Retina (tissue), 1 donor: ENCODE measurements around the gene CYB561A3.

ENCODE experiments used
- DNase-seq: peaks from one replicate; pipeline ENCODE4 v3.0.0-alpha.2; 2016

The CYB561A3 gene

DNA sequence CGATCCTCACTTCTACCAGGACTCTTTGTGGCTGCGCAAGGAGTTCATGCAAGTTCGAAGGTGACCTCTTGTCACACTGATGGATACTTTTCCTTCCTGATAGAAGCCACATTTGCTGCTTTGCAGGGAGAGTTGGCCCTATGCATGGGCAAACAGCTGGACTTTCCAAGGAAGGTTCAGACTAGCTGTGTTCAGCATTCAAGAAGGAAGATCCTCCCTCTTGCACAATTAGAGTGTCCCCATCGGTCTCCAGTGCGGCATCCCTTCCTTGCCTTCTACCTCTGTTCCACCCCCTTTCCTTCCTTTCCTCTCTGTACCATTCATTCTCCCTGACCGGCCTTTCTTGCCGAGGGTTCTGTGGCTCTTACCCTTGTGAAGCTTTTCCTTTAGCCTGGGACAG, 7.0 kb upstream of the CYB561A3 start:
- no peak for DNase-seq

DNA sequence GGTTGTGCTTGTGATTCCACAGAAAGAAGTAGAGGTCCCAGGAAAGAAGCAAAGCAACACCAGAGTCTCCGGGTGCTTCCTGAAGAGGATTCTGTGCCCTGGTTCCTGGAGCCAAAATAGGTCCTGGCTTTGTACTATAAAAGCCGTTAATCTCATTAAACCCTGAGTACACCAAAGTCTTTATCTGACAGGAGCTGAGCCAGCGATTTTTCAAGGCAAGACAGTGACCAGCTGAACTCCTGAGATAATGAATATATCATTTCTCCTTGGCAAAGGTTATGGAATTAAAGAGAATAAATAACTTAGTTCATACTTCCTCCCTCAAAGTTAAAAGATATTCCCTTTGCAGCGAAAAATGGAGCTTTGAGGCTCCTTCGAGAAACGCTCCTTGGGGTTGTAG, 5.7 kb upstream of the CYB561A3 start:
- no peak for DNase-seq

DNA sequence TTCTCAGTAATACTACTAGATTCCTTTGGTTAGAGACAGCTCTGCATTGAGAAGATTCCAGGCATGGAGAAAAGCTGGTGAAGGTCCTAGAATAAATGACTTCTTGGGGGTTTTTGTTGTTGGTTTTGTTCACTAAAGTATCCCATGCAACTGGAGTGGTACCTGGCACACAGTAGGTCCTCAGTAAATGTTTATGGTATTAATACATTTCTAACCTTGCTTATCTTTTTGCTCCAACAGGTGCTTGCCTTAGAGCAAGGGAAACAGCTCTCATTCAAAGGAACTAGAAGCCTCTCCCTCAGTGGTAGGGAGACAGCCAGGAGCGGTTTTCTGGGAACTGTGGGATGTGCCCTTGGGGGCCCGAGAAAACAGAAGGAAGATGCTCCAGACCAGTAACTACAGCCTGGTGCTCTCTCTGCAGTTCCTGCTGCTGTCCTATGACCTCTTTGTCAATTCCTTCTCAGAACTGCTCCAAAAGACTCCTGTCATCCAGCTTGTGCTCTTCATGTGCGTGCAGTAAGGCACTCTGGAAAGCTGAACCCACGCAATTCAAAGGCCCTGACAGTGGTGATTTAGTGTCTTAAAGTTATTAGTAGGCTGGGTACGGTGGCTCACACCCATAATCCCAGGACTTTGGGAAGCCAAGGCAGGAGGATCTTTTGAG, 2.5 kb upstream of the CYB561A3 start:
- DNase-seq = no peak

DNA sequence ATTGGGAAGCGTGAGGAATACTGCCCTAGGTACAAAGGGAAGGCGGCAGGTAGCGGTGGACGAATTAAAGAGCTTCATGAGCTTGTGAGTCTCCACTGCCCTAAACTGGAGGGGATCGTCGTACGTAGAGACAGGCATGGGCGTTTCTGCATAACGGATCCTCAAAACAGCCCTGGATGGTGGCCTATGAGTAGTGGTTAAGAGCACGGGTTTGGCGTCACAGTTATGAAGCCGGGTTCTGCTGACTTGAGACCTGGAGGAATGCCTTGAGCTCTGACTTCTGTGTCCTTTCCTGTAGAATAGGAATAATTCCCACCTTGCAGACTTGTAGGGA, 827 bp upstream of the CYB561A3 start:
- DNase-seq = no peak

DNA sequence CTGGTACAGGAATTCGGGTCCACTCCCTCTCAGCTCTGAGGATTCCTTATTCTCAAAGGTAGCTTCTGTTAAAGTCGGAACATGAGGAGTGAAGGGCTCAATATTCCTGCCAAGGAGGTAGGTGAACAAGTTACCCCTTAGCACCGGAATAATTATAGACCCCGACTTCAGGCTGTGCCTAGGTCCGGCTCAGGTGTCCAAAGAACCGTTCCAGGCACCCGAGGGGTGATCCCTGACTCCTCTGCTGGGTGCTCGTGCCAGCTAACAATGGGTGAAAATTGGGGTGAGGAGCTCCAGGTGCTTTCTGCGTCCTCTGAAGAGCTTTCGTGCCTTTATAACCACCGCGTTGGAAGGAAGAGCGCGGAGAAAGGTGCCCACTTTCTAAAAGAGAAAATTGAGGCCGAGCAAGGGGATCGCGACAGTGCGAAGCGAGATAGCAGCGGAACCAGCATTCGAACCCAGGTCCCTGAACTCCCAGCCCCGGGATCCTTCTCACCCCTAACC, 393 bp downstream of the CYB561A3 start:
- no peak for DNase-seq

DNA sequence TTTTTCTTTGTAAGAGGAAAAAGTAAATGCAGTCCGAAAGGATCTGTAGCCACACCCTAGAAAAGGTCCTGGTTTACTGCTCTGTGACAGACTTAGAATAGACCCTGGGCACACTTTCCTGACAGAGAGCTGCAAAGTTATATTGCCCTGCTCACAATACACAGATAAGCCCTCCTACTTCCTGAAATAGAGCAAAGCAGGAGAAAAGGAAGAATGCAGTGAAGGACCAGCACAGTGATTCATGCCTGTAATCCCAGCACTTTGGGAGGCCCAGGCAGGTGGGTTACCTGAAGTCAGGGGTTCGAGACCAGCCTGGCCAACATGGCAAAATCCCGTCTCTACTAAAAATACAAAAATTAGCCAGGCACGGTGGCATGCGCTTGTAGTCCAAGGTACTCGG, 2.2 kb downstream of the CYB561A3 start:
- DNase-seq = no peak

DNA sequence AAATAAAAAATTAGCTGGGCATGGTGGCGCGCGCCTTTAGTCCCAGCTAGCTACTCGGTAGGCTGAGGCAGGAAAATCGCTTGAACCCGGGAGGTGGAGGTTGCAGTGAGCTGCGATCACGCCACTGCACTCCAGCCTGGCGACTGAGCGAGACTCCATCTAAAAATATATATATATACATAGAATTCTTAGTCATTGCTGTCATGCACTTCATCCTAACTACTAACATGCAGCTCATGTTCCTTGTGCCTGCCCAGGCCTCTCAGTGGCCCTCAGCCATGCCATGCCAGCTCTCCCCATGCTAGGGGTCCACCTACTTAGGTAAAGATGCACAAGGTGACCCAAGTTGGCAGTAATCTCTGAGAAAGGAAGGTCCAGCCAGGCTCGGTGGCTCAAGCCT, 3.1 kb downstream of the CYB561A3 start:
- DNase-seq = no peak

DNA sequence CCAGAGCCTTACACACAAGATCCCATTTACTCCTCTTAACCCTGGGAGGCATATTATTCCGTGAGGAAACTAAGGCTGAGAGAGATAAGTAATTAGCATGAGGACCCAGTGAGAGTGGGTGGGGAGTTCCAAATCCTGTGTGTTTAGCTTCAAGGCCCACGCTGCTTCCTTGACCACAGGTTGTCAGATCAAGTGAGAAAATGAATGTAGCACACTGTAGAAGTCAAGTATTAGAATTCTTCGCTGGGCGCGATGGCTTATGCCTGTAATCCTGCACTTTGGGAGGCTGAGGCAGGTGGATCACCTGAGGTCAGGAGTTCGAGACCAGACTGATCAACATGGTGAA, 3.8 kb downstream of the CYB561A3 start:
- no peak for DNase-seq

DNA sequence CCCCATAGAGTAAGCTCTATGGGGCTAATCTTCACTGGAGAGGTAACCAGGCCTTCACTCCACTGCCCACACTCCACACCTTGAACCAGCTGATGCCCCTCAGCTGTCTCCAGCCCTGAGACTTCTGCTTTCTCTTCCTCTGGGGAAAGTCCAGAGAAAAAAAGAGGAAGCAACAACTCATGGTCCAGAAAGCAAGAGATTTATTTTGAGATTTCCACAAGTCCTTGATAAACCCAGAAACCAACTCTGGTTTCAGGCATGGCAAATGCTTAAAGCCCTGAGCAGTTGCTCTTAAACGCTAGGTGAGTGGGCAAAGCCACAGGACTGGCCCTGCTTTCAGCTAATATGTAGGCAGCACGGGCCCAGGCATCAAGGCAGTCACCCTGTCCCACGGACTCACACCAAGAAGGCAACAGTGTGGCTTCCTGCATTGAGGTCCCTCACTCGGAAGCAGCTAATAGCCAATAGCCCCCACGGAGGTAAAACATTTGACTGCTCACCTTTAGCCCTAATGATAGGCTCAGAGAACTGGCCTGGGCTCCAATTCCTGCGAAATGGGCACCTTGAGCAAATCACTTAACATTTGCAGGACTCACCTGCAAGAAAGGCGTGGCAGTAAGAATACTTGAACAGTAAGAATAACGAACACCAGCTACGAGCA, 4.3 kb downstream of the CYB561A3 start:
- no peak for DNase-seq

DNA sequence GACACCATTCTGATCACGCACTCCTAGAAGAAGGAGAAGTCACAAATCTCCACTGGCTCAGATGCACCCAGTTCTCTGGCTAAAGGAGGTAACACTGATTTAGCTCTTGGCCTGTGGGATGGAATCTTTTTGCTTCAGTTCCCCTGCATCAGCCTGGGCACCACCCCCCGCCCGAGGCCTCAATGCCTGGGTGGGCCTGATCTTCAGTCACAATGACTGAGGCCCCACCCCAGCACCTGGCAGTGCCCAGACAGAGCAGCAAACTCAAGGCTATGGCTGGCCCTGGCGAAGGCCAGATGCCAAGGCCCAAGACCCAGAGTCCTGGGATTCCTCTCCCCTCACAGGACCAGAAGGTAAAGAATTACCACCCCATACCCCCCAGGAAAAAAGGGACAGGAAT, 5.0 kb downstream of the CYB561A3 start:
- DNase-seq = no peak

DNA sequence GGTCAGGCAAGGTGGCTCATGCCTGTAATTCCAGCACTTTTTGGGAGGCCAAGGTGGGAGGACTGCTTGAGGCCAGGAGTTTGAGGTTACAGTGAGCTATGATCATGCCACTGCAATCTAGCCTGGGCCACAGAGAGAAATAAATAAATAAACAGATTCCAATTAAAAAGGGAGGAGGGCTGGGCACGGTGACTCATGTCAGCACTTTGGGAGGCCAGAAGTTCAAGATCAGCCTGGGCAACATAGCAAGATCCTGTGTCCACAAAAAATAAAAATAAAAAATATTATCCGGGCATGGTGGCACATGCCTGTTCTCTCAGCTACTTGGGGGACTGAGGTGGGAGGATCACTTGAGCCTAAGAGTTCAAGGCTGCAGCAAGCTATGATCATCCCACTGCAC, 7.5 kb downstream of the CYB561A3 start:
- DNase-seq = no peak

DNA sequence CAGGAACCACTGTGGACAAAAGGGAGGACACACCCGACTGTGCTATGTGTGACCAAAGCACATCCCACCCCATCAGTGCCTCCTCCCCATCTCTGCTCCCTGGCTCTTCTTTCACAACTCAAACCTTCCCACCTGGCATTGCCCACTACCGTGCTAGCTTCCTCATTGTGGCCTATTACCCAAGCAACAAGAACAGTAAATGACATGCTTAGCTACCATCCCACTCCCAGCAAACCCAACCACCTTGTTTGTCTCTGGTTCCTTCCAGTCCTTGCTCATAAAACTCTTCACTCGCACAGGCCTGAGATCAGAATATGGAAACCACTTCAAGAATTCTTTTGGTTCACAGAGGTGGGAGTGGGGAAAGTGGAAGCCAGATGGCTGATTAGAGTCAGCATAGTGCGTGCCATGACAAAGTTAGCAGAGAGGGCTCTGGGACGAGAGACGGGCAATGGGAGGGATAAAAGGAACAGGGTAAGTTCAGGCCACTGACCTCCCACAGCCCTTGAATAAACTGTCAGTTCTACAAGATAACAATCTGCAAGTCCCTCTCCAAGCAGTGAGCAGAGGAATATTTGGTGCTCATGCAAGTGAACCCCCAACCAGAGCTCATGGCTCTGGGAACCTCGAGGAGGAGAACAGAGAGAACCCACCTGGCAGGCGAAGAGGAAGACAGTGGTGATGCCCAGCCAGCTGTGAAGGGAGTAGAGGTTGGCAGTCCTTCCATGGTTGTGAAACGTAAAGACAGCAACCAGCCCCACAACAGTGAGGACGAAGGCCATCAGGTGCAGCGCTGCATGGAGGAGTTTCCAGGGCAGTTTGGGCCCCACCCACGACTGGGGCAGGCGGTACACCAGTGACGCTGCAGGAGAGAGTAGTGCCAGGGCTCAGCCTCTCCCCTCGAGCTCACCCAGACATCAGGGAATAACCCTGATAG, 8.3 kb downstream of the CYB561A3 start:
- DNase-seq = no peak

DNA sequence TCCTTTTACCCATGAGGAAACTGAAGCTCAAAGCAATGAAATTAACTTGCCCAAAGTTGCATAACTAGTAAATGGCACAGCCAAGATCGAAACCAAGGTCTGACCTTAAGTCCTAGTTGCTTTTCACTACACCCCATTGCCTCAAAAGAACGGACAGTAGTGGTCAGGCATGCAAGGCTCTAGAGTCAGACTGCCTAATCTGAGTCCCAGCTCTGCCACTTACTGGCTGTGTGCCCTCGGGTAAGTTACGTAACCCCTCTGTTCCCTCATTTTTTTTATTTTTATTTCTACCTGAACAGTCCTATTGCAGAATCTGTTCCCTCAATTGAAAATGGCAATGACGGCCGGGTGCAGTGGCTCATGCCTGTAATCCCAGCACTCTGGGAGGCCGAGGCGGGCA, 9.6 kb downstream of the CYB561A3 start:
- DNase-seq = no peak

DNA sequence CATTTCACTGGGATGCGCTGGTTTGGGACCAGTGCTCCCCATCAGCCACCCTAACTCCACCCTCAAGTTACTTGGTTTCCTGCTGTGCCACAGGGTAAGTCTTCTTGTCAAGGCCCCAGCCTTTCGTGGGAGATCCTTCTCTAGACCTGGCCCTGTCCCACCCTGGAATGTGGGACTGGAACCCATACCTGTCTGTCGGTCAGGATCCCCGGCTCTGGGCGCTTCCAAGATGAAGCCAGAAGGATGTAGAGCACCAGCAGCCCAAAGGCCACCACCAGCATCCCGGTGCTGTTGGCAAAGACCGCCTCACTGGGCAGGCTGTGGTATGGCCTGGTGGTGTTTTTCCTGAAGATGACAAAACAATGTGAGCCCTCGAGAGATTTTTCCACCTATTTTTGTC, 10.9 kb downstream of the CYB561A3 start:
- DNase-seq = no peak

DNA sequence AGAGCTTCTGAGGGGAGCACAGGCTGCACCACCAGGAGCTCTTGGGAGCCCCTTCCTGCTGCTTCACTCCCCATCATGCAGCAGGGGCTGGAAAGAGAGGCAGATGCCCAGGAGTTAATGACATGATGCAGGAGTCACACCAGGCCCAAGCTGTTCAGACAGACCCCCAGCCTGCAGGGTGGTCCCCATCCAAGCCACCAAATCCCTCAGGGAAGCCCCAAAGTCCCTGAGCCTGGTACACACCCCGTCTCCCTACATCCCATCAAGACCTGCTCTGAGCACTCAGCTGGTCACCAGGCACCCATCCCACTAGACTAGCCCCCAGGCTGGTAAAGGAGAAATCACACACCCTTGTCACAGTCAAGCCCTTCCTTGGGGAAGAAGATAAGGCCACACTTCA, 11.3 kb downstream of the CYB561A3 start:
- DNase-seq = no peak

DNA sequence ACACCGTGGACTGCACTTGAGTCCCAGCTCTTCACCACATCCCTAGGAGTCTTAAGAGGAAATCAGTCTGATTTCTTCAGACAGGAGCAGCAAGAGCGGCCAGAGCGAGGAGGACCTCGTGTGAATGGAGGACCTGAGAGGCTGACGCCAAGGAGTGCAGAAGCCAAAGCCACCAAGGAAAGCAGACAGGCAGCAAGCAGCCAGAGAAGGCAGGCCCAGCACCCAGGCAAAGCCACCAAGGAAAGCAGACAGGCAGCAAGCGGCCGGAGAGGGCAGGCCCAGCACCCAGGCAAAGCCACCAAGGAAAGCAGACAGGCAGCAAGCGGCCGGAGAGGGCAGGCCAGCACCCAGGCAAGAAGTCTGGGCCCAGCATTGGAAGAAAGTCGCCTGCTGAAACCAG, 11.8 kb downstream of the CYB561A3 start:
- no peak for DNase-seq

DNA sequence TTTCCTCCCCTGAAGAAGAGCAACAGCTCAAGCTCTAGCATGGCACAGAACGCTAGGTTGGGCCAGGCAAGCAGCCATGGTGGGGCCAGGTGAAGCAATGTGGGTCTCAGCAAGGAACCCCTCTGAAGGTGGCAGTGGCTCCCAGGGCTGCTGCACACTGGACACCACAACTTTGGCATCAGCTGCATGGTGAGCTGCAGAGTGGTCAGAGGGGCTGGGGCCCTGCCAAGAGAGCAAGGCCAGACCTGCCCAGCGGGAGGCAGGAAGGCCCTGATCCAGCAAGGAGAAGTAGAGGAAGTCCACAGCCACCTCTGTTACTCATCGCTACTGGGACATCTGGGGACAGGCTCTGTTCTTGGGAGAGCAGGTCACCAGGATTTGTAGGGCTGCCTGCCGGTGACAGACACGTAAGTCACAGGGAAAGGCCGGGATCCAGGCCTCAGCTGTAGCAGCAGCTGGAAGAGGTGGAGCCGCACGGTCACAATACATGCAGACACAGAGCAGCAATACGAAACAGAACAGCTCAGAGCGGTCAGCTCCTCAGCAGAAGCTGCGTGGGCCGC, 12.4 kb downstream of the CYB561A3 start:
- DNase-seq = no peak

DNA sequence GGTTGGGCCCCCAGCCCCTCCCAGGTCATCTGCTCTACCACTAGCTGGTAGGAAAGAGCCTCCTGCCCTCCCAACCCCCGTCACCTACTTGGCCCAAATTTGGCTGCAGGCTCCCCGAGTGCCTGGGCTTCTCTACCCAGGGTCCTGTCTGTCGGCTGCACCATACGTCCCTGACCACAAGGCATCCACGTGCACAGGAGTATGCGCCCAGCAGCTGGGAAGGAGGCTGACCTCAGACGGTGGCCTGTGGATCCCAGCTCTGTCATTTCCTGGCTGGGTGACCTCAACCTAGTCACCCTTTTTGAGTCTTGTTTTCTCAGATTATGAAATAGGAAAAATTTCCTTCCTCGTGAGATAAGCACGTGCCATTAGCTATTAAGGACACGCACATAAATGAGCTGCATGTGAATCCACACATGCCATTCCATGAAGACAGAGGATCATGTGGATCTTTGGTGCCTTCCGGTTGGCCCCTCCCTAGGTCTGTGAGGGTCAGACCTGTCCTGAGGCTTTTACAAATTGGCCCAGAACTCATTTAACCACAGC, 13.7 kb downstream of the CYB561A3 start:
- DNase-seq = no peak

DNA sequence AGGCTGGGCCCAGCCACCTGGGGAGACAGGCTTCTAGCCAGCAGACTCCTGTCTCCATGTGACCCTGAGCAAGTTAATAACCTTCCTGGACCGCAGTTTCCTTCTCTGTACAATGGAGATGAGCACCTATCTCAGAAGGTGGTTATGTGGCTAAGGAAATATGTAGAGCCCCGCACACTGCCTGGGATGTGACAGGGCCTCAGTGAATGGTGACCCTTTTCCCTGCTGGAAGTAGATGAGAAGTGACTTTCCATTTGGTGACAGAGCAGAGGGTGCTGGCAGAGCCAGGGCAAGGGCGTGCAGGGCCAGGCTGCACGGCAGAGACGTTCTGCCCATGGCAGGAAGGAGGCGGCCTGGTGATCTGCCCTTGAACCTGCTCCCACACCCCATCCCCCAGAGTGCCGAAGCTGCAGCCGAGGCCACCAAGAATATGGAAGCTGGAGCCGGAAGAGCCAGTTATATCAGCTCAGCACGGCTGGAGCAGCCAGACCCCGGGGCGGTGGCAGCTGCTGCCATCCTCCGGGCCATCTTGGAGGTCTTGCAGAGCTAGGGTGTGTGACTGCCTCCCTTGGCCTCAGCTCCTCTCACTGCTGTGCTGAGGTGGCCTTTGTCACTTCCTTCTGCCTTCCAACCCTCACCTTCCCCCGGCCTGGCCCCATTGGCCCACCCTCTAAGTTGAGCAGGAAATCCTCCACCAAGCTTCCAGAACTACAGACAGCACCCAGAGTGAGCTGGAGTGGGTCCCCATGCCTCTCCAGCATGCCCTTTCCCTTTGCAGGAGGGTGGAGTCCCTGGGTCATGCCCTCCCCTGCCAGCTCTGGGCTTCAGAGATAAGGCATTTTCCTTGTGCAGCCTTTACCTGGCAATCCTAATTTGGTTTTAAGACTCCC, 15.5 kb downstream of the CYB561A3 start:
- DNase-seq = no peak

DNA sequence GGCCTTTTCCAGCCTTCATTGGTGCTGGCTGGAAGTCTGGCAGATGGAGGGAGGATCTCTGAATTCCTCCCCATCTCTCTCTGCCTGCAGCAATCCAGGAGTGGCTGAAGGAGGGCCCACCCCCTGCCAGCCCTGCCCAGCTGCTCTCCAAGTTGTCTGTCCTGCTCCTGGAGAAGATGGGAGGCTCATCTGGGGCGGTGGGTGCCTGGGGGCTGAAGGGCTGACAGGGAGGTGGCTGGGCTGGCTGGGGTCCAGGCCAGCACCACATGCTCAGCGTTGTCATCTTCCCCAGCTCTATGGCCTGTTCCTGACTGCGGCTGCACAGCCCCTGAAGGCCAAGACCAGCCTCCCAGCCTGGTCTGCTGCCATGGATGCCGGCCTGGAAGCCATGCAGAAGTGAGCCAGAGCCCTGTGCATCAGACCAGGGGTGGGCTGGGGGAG, 16.5 kb downstream of the CYB561A3 start:
- no peak for DNase-seq

DNA sequence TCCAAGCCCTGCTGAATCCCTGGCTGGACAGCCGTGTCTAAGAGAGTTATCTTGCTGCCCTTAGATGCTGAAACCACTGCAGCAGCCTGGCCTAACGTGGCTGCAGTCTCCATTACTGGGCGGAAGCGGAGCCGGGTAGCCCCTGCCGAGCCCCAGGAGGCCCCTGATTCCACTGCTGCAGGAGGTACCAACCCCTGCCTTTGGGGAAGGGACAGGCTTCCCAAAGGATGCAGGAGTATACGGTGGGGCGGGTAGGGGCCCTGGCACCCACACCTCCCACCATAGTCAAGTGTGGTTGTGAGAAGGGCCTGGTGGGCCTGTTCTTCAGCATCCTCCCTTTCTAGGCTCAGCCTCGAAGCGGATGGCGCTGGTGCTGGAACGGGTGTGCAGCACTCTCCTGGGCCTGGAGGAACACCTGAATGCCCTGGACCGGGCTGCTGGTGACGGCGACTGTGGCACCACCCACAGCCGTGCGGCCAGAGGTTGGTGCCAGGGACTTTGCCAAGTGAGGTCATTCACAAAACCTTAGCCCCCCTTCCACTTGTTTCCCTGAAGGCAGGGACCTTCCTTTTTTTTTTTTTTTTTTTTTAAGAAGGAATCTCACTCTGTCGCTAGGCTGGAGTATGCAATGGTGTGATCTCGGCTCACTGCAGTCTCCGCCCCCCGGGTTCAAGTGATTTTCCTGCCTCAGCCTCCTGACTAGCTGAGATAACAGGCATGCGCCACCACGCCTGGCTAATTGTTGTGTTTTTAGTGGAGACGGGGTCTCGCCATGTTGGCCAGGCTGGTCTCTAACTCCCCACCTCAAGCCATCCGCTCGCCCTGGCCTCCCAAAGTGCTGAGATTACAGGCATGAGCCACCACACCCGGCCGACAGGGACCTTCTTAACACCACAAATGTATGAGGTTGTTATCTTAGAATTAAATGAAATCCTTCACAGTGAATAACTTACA, 17.6 kb downstream of the CYB561A3 start:
- DNase-seq = no peak
